Right atrium auricular region (tissue), 2 donors: ENCODE data around the gene TBP. TPM values are rescaled to one million over a fixed set of nuclear protein-coding genes. Genes with fewer than 3 reads are reported as not detected.

Source experiments
- DNase-seq: peaks from one replicate; pipeline ENCODE4 v3.0.0-alpha.2; 2019; ENCODE audit warnings: low spot score
- H3K27ac ChIP-seq, 2 donors: fragments of 200-600 bp; sonication (generic); 1 replicate in 1 of 2; 2 replicates in 1 of 2; pipeline ENCODE4 v1.5.1; 2016 to 2019
- H3K27me3 ChIP-seq, 2 donors: fragments of 200-600 bp; sonication (generic); one replicate each; pipeline versions ENCODE4 v1.5.1 to v1.6.0; 2017 to 2019
- H3K36me3 ChIP-seq: fragments of 200-600 bp; sonication (generic); one replicate; pipeline ENCODE4 v1.5.1; 2016
- H3K4me1 ChIP-seq, 2 donors: fragments of 200-600 bp; sonication (generic); one replicate each; pipeline versions ENCODE4 v1.5.1 to v1.6.0; 2017 to 2019
- H3K4me3 ChIP-seq, 2 donors: fragments of 200-600 bp; sonication (generic); 1 replicate in 1 of 2; 2 replicates in 1 of 2; pipeline ENCODE4 v1.5.1; 2017 to 2019; ENCODE audit warnings: mild to moderate bottlenecking in 1 of 2, moderate library complexity in 1 of 2
- H3K9me3 ChIP-seq, 2 donors: fragments of 200-600 bp; sonication (generic); one replicate each; pipeline ENCODE4 v1.5.1; 2019
- total RNA-seq, 2 donors: library from RNA; depleted of rRNA; stranded (reverse); fragments of >200 nt; gene quantifications; one replicate each; pipeline ENCODE4 v1.1.0, GENCODE V29; 2016
- TF ChIP-seq, protein P1 (sequence below), 2 donors: fragments of 200-600 bp; sonication (generic); IDR thresholded peaks; one replicate each; pipeline ENCODE4 v1.5.1; 2019; ENCODE audit warnings: antibody characterized with exemption in 2 of 2

TBP gene
- total RNA-seq, 2 donors from 2014 or later: 10.1 to 13.3 TPM

- TF ChIP-seq, protein P1, sequence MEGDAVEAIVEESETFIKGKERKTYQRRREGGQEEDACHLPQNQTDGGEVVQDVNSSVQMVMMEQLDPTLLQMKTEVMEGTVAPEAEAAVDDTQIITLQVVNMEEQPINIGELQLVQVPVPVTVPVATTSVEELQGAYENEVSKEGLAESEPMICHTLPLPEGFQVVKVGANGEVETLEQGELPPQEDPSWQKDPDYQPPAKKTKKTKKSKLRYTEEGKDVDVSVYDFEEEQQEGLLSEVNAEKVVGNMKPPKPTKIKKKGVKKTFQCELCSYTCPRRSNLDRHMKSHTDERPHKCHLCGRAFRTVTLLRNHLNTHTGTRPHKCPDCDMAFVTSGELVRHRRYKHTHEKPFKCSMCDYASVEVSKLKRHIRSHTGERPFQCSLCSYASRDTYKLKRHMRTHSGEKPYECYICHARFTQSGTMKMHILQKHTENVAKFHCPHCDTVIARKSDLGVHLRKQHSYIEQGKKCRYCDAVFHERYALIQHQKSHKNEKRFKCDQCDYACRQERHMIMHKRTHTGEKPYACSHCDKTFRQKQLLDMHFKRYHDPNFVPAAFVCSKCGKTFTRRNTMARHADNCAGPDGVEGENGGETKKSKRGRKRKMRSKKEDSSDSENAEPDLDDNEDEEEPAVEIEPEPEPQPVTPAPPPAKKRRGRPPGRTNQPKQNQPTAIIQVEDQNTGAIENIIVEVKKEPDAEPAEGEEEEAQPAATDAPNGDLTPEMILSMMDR (IDR thresholded peaks at IDR 0.05): no peak
- Histone ChIP-seq H3K4me1 (no peaks in the 10 kb centered on the region), H3K4me3 (no peak overlapping the region), H3K27ac (no peak overlapping the region), H3K36me3 (no peaks in the 10 kb centered on the region), H3K27me3 (no peaks in the 10 kb centered on the region), H3K9me3 (no peaks in the 10 kb centered on the region)
- no peak for DNase-seq
These were observed 44.5 kb upstream of the TBP start for GRCh38 chr6:170509723-170510018.

DNA sequence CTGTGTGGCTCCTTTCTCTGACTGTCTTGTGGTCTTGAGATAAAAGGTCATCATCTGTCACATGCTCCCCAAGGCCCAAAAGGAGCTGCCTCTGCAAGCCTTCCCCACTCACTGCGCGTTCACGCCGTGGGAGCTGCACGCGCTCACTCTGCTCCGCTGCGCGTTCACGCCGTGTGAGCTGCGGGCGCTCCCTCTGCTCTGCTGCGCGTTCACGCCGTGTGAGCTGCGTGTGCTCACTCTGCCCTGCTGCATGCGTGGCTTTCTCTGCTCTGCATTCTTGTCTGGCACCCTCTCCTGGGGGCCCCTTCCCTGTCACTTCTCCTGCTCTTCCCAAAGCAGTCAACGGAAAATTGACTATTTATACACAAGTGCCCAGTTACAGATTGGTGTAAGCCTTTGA lies 43.5 kb upstream of the TBP start:
- H3K4me3 ChIP-seq: no peak overlapping the region
- no peak overlapping the region for H3K27ac ChIP-seq
- no peaks in the 10 kb centered on the region for H3K36me3 ChIP-seq
- H3K4me1 ChIP-seq: no peaks in the 10 kb centered on the region
- H3K27me3 ChIP-seq: no peaks in the 10 kb centered on the region
- DNase-seq: no peak
- no peaks in the 10 kb centered on the region for H3K9me3 ChIP-seq
- TF ChIP-seq, protein P1 (IDR thresholded peaks at IDR 0.05): no peak

- Histone ChIP-seq H3K27ac (no peak overlapping the region), H3K27me3 (no peaks in the 10 kb centered on the region), H3K9me3 (no peaks in the 10 kb centered on the region), H3K36me3 (no peaks in the 10 kb centered on the region), H3K4me1 (no peaks in the 10 kb centered on the region), H3K4me3 (no peak overlapping the region)
- DNase-seq: no peak
- TF ChIP-seq, protein P1 (IDR thresholded peaks at IDR 0.05): no peak
These were observed 41.9 kb upstream of the TBP start for GRCh38 chr6:170512249-170512648.

DNA sequence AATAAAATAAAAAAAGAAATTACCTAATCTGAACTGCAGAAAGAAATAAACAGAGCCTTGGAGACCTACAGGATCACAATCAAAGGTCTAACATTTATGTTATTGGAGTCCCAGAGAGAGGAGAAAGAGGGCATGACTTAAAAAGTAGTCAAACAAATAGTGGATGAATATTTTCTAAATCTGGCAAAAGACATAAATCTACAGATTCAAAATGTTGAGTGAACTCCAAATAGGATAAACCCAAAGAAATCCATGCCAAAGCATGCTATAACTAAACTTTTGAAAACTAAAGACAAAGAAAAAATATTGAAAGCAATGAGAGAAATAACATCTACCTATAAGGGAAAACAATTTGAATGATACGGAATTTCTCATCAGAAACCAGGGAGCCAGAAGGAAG lies 39.3 kb upstream of the TBP start:
- Histone ChIP-seq H3K36me3 (no peaks in the 10 kb centered on the region), H3K9me3 (no peaks in the 10 kb centered on the region), H3K27ac (no peak overlapping the region), H3K4me3 (no peak overlapping the region), H3K4me1 (no peaks in the 10 kb centered on the region), H3K27me3 (no peaks in the 10 kb centered on the region)
- TF ChIP-seq, protein P1 (IDR thresholded peaks at IDR 0.05): no peak
- DNase-seq: no peak

- H3K4me3 ChIP-seq: no peak overlapping the region
- H3K36me3 ChIP-seq: no peaks in the 10 kb centered on the region
- TF ChIP-seq, protein P1 (IDR thresholded peaks at IDR 0.05): peak; percentile 47 to 74
- H3K4me1 ChIP-seq: peaks cover 0 to 5% of the 10 kb centered on the region in 2 donors
- H3K27ac ChIP-seq: no peak overlapping the region
- H3K9me3 ChIP-seq: peaks cover 0 to 5% of the 10 kb centered on the region in 2 donors
- H3K27me3 ChIP-seq: no peaks in the 10 kb centered on the region
- DNase-seq: no peak
These were observed 37.2 kb upstream of the TBP start for GRCh38 chr6:170516783-170517616.
